HepG2 (cell line): ENCODE measurements around the gene FAM209A. TPM values are rescaled to one million over a fixed set of nuclear protein-coding genes. Genes with fewer than 3 reads are reported as not detected.

Source experiments
- ATAC-seq: fragments of 200-7000 bp; cut with Tn5 transposase; 3 replicates; pipeline ENCODE4 v1.9.1; 2020; ENCODE audit warnings: mild to moderate bottlenecking, moderate library complexity
- BruUV-seq: library from RNA; stranded (reverse); fragments of 400-500 nt; replicated peaks from 2 replicates; lab custom pipeline; 2021; lab: Mats Ljungman, UMichigan
- CTCF ChIA-PET: fragments of 300-600 bp; formaldehyde crosslinking; extraction: SDS; loops from one replicate; lab custom pipeline; 2021; ENCODE audit warnings: low total read pairs, inconsistent platforms, low intra/inter-chr PET ratio; lab: Yijun Ruan, JAX
- POLR2A ChIA-PET: fragments of 350-600 bp; sonication (Branson Sonifier 250); formaldehyde crosslinking; loops from one replicate; lab custom pipeline; 2020; ENCODE audit warnings: antibody characterized with exemption, inconsistent platforms; lab: Yijun Ruan, JAX
- DNase-seq: peaks from one replicate; pipeline ENCODE4 v3.0.0-alpha.2; 2015; ENCODE audit warnings: low spot score
- FAIRE-seq: peaks from 3 replicates; lab custom pipeline; 2011; peaks lifted over from hg19 to GRCh38; lab: Jason Lieb, UNC
- H2AFZ ChIP-seq: one replicate; pipeline ENCODE4 v1.6.1; 2011; ENCODE audit warnings: low read length, inconsistent platforms
- H3K27ac ChIP-seq: fragments of 300-600 bp; 3 replicates; pipeline ENCODE4 v1.8.0; 2011; ENCODE audit warnings: mixed run types, mild to moderate bottlenecking, mixed read lengths, low read length, inconsistent platforms; ENCODE audit not compliant: insufficient read depth; ENCODE audit errors: extremely low read length
- H3K27me3 ChIP-seq, 2 experiments: fragments of 200-600 bp in 1 of 2; 2 replicates in 1 of 2; 3 replicates in 1 of 2; pipeline versions ENCODE4 v1.6.0 to v1.8.0; 2011; ENCODE audit warnings: low read length in 2 of 2, mild to moderate bottlenecking in 2 of 2, moderate library complexity in 2 of 2, inconsistent platforms in 1 of 2; ENCODE audit not compliant: insufficient read depth in 2 of 2, control insufficient read depth in 1 of 2
- H3K36me3 ChIP-seq, 2 experiments: fragments of 200-600 bp in 1 of 2; replicated peaks in 1 of 2; 2 replicates in 1 of 2; 3 replicates in 1 of 2; pipeline versions ENCODE4 v1.5.1 to v1.8.0; 2011; ENCODE audit warnings: low read length in 2 of 2, inconsistent platforms in 1 of 2; ENCODE audit not compliant: insufficient read depth in 2 of 2, control insufficient read depth in 1 of 2
- H3K4me1 ChIP-seq: 2 replicates; pipeline ENCODE4 v1.5.1; 2012; ENCODE audit warnings: low read length, inconsistent platforms; ENCODE audit not compliant: insufficient read depth
- H3K4me2 ChIP-seq: 2 replicates; pipeline ENCODE4 v1.6.0; 2011; ENCODE audit warnings: low read depth, low read length, inconsistent platforms
- H3K4me3 ChIP-seq, 3 experiments: fragments of 200-600 bp in 1 of 3; sonication (generic), shearing (Covaris generic) in 1 of 3; replicated peaks in 1 of 3; 2 replicates each; pipeline ENCODE4 v1.5.1; 2011 to 2016; ENCODE audit warnings: low read length in 3 of 3, inconsistent platforms in 2 of 3, low read depth in 2 of 3, mild to moderate bottlenecking in 2 of 3, control low read depth in 1 of 3, mixed read lengths in 1 of 3; ENCODE audit not compliant: insufficient read depth in 1 of 3
- H3K79me2 ChIP-seq: one replicate; pipeline ENCODE4 v1.6.1; 2011; ENCODE audit warnings: low read length, inconsistent platforms; ENCODE audit not compliant: insufficient read depth
- H3K9ac ChIP-seq: 2 replicates; pipeline ENCODE4 v1.6.0; 2011; ENCODE audit warnings: mild to moderate bottlenecking, low read depth, low read length, inconsistent platforms; ENCODE audit not compliant: insufficient read depth
- H3K9me3 ChIP-seq: 2 replicates; pipeline ENCODE4 v1.5.1; 2012; ENCODE audit warnings: mild to moderate bottlenecking, low read length
- H4K20me1 ChIP-seq: 2 replicates; pipeline ENCODE4 v1.6.0; 2011; ENCODE audit warnings: inconsistent platforms, mild to moderate bottlenecking, low read length, moderate library complexity; ENCODE audit not compliant: insufficient read depth
- CBX5 ChIP-seq: sonication (generic); formaldehyde crosslinking; IDR thresholded peaks from 2 replicates; pipeline ENCODE4 v1.4.0; 2020; ENCODE audit warnings: missing genetic modification reagents, borderline replicate concordance
- HNF4A ChIP-seq: sonication (generic); formaldehyde crosslinking; IDR thresholded peaks from 2 replicates; pipeline ENCODE4 v1.4.0; 2020; ENCODE audit warnings: missing genetic modification reagents
- MEF2D ChIP-seq: sonication (generic); formaldehyde crosslinking; IDR thresholded peaks from 2 replicates; pipeline ENCODE4 v1.5.1; 2020; ENCODE audit warnings: mild to moderate bottlenecking, missing genetic modification reagents
- TRIM24 ChIP-seq: sonication (generic); formaldehyde crosslinking; IDR thresholded peaks from 2 replicates; pipeline ENCODE4 v1.8.0; 2022; ENCODE audit warnings: mild to moderate bottlenecking, missing genetic modification reagents
- ZBTB38 ChIP-seq: sonication (generic); formaldehyde crosslinking; IDR thresholded peaks from 2 replicates; pipeline ENCODE4 v1.5.1; 2020; ENCODE audit warnings: mild to moderate bottlenecking, missing genetic modification reagents
- ZNF343 ChIP-seq: sonication (generic); formaldehyde crosslinking; IDR thresholded peaks from 2 replicates; pipeline ENCODE4 v1.4.0; 2020; ENCODE audit warnings: mild to moderate bottlenecking, missing genetic modification reagents
- ZNF660 ChIP-seq: sonication (generic); formaldehyde crosslinking; IDR thresholded peaks from 2 replicates; pipeline ENCODE4 v1.5.1; 2020; ENCODE audit warnings: mild to moderate bottlenecking, low read depth, missing genetic modification reagents, borderline replicate concordance
- WGBS: methylation state at CpG from one replicate; pipeline ENCODE4 v1.1.6; 2017; ENCODE audit warnings: low lambda C conversion rate; 5-methylcytosine and 5-hydroxymethylcytosine counted together
- in situ Hi-C: cut with HindIII; loops from 2 replicates; pipeline ENCODE4 v1.10.0; 2017; ENCODE audit warnings: low pct_unique_long_range_greater_than_20kb; ENCODE audit not compliant: extremely low pct_ligation_motif_present
- intact Hi-C: fragments of 100-400 bp; cut with micrococcal nuclease; formaldehyde crosslinking; loops from one replicate; pipeline ENCODE4 v1.10.0; 2022; ENCODE audit not compliant: unreplicated experiment
- polyA plus RNA-seq, 8 experiments: library from polyadenylated mRNA; depleted of rRNA in 3 of 8; stranded (reverse) in 7 of 8; unstranded in 1 of 8; fragments of >200 nt; fragmentation: Illumina TruSeq in 4 of 8; extraction: Trizol in 4 of 8; gene quantifications; 2 replicates each; pipeline versions ENCODE4 v1.2.1 to v1.2.3, GENCODE V29; 2011 to 2016; ENCODE audit warnings: low read depth in 4 of 8, missing spikeins in 1 of 8, mixed read lengths in 1 of 8; ENCODE audit not compliant: insufficient read depth in 1 of 8
- total RNA-seq, 5 experiments: library from RNA; depleted of rRNA; stranded (reverse); fragments of >200 nt; fragmentation: Illumina TruSeq; extraction: Trizol; gene quantifications; 2 replicates each; pipeline ENCODE4 v1.2.3, GENCODE V29; 2016; ENCODE audit warnings: low read depth in 1 of 5
- TF ChIP-seq, protein P1 (sequence below): fragments of 450-650 bp; IDR thresholded peaks from 2 replicates; pipeline ENCODE4 v1.6.1; 2016

Gene FAM209A
- total and polyA plus RNA-seq, 2 of the 13 experiments (the other 11 are each of a cell fraction or from before 2014, with no cell fraction given) = 0.15 to 0.36 TPM

DNA sequence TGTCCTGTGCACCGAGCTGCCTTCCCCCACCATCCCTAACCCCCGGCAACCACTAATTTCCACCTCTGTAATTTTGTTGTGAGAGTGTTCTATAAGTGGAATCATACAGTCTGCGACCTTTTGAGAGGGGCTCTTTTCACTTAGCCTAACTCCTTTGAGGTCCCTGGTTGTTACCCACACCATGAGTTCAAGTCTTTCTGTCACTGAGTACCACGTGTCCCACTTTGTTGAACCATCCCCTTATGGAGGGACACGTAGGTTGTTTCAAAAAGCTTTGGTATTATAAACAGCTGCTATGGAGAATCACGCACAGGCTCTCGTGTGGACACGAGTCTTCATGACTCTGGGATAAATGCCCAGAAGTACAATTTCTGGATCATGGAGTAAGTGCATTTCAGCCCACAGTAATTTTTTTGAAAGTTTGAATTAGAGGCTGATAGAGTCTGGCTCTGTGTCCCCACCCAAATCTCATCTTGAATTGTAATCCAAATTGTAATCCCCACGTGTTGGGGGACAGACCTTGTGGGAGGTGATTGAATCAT lies 18.0 kb downstream of the FAM209A start:
- no peaks in the 10 kb centered on the region for H4K20me1 ChIP-seq
- H2AFZ ChIP-seq = no peak overlapping the region
- no peak overlapping the region for H3K4me3 ChIP-seq
- no peak for DNase-seq
- 18% methylated on average over 9 of the region's 9 CpGs for WGBS
- BruUV-seq = no TSS peak
- ChIA-PET CTCF (no interaction called here), POLR2A (no interaction called here)
- H3K9ac ChIP-seq = no peak overlapping the region
- intact Hi-C loops = no loop called here
- ATAC-seq = no peak
- no peaks in the 10 kb centered on the region for H3K4me1 ChIP-seq
- no peak overlapping the region for H3K4me2 ChIP-seq
- no peaks in the 10 kb centered on the region for H3K9me3 ChIP-seq
- H3K27ac ChIP-seq = no peak overlapping the region
- H3K79me2 ChIP-seq = no peaks in the 10 kb centered on the region
- H3K27me3 ChIP-seq = no peaks in the 10 kb centered on the region; a peak in 1 of 5 replicates
- H3K36me3 ChIP-seq = no peaks in the 10 kb centered on the region
- TF ChIP-seq HNF4A = no peak
- no peak for TF ChIP-seq ZNF343 (CRISPR knock-in tag)
- TF ChIP-seq CBX5 (CRISPR knock-in tag) = no peak
- TF ChIP-seq, protein P1, sequence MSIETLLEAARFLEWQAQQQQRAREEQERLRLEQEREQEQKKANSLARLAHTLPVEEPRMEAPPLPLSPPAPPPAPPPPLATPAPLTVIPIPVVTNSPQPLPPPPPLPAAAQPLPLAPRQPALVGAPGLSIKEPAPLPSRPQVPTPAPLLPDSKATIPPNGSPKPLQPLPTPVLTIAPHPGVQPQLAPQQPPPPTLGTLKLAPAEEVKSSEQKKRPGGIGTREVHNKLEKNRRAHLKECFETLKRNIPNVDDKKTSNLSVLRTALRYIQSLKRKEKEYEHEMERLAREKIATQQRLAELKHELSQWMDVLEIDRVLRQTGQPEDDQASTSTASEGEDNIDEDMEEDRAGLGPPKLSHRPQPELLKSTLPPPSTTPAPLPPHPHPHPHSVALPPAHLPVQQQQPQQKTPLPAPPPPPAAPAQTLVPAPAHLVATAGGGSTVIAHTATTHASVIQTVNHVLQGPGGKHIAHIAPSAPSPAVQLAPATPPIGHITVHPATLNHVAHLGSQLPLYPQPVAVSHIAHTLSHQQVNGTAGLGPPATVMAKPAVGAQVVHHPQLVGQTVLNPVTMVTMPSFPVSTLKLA = peak; percentile 90
- no peak for TF ChIP-seq MEF2D (CRISPR knock-in tag)
- TF ChIP-seq TRIM24 = no peak
- no peak for TF ChIP-seq ZNF660 (CRISPR knock-in tag)
- no peak for TF ChIP-seq ZBTB38 (CRISPR knock-in tag)
- FAIRE-seq = no peak
- in situ Hi-C loops = no loop called here
